Measurements from ENCODE around the gene KCNT2.

Gene KCNT2

DNA sequence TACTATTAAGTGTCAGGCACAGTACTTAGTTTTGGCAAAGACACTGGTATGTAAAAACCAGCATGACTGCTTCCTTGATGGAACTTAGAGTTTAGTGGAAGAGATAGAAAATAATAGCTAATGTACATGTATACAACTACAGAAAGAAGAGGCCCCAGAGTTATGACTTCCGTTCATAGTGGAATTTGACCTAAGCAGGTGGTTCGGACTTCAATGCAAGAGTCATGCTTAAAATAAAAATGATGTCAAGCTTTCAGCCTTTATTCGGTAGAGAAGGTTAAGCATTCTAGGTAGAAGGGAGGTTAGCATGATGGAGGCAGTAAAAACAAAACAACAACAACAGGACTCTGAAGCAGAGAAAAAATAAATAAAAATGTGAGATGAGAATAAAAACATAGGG is 165.9 kb downstream of the KCNT2 start:
- no peak for DNase-seq

DNA sequence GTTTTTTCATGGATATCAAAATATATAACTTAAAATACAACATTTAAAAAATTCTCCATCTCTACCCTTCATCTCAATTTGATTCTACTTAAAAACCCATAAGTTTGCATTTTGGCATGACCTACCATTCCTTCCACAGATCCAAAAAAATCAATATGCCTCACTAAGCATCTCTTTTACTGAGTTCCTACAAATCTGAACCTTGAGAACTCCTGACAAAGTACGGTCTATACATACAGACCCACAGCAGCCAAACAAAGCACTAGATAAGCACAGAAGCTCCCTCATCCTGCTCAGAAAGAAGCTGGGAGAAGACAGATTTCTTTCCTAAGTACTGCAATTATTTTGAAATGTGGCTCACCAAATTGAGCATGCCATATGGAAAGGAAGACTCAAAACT is 167.5 kb downstream of the KCNT2 start:
- no peak for DNase-seq

DNA sequence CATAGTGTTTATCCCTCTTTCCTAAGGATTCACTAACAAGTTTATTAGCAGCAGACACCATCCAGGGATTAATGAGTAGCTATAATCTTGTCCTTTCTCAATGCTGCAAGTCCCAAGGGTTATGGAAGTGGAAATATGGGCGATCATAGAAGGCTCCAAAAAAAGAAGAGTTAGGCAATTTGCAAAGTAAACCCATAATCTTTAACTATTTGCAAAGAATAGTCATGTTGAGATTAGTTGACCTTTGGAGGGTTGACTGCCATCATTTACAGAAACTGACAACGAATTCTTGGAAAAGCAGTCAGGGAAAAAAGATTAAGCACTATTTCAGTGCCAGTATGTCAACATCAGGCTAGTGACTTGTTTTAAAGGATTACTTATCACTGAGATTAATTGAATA is 169.9 kb downstream of the KCNT2 start:
- DNase-seq: no peak

DNA sequence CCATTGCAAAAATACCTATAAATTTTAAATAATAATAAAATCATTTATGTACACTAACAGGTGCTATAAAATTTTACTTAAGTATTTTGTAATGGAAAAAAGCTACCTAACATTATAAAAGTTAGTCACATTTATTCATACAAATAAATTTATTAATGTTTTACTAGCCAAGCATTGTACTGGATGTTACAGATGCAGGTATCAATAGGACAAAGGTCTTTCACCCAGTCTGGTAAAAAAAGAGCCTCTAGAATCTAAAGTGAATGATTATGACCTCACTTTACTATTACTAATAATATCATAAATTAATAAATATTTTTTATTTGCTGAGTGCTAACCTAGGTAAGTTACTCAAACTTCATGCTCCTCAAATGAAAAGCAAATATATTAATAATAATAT is 170.6 kb downstream of the KCNT2 start:
- DNase-seq: no peak

DNA sequence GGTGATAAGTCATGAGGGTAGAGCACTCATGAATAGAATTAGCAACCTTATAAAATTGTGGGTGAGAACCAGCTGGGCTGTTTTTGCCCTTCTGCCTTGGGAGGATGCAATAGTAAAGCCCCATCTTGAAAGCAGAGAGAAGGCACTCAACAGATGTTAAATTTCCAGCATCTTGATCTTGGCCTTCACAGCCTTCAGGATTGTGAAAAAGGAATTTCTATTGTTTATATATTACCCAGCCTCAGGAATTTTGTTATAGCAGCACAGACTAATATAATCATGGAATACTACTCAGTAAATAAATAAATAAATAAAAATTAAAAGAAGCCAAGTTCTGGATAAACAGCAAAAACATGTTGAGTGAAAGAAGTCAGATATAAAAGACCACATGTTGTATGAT is 175.2 kb downstream of the KCNT2 start:
- no peak for DNase-seq

DNA sequence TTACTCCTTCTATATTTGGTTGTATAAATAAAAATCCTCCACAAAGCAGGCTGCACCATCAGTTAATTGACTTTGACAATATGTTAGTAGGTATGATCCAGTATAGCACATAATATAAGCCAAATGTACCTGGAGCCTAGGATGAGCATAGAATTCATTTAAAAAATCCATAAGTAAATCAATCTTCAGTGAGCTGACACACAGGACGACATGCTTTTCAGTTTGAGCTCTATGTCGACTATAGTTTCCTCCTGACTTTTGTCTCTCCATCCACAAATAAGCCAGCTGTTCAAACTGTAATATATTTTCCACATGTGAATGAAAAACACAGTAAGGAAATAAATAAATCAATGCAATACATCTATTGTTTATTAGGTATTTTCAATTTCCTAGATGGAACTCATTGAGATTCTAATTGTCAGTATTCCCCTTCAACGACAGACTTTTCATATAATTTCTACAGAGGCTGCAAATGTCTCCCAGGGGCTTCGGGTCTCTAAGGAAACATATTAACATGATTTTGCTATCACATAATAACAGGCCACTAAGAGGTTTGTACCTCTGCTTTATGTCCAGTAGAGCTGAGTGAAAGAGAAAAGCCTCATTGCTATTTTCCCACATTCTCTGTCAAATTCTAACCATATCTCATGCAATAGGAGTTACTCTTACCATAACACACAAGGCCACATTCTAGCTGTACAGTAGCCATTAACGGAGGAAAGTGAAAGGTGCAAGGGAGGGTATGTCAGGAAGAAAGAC is 180.1 kb downstream of the KCNT2 start:
- no peak for DNase-seq

DNA sequence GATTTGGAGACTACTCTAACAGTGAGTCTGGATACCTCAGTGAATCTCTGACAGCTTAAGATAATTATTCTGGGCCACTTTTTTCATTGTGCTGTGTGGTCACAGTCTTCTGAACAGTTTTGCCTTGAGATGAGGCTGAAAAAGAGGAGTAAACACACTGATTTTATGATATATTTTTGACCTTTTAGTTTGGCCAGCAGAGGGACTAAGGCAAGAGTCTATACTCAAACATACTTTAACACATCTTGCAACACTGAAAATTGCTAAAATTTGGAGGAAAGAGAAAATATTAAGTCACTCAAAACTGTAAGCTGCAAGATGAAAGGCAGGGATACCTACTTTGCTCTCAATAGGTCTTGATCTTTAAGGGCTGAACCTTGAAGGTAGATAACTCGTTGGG is 182.7 kb downstream of the KCNT2 start:
- no peak for DNase-seq

DNA sequence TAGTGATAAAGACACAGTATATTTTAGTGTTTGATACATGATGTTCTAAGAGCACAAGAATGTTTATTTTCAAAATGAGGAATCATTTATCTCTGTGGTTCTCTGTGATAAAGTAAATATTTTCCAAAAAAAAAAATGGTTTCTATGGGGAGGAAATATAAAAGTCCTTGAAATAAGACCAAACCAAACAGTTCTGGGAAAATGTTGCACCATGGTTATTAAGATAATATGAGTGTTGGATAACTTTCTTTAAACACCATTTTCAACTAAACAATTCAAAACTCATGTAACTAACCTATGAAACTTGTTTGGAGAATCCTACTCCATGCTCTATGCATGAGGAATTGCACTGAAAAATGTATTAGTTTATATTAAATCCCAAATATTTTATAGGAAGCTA is 184.6 kb downstream of the KCNT2 start:
- no peak for DNase-seq

DNA sequence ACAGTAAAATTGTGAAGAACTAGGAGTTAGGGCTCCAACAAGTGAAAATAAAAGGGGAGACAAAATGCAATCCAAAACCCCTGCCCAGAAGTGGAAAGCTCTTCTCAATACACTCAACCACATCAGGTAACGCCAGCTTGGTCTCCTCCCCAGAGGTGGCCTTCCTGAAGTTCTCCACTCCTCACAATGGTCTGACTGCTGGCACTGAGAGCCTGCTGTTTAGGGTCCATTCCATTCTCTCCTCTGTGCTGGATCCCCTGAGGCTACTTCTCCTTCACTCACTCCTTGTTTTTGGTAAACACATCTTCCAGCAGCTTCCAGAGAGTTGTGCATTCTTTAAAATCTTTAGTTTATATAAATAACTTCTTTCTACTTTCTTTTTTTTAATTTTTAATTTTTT is 189.5 kb downstream of the KCNT2 start:
- no peak for DNase-seq

DNA sequence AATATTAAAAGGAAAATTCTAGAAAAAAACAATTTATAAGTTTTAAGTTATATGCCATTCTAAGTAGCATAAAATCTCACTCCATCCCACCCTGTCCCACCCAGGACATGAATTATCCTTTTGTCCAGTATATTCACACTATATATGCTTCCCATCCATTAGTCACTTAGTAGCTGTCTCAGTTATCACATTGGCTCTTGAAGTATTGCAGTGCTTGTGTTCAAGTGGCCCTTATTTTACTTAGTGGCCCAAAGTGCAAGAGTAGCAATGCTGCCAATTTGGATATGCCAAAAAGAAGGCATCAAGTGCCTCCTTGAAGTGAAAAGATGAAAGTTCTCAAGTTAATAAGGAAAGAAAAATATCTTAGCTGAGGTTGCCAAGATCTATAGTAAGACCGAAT is 192.3 kb downstream of the KCNT2 start:
- no peak for DNase-seq

DNA sequence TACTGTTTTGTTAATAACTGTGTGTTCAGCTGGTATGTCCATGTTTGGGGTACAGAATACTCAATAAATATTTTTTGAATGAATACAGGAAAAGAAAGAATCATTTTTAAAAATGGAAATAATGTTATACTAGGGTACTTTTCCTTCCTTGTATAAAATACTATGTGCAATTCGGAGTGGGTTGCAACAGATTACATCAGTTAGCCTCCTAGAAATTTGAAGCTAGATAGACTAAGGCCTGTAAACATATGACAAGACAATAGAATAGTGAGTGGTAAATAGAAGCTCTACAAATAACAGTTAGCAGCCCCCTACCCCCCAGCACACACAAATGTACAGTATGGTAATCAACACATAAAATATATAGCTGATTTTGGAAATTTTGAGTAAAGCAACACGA is 195.9 kb downstream of the KCNT2 start:
- no peak for DNase-seq

DNA sequence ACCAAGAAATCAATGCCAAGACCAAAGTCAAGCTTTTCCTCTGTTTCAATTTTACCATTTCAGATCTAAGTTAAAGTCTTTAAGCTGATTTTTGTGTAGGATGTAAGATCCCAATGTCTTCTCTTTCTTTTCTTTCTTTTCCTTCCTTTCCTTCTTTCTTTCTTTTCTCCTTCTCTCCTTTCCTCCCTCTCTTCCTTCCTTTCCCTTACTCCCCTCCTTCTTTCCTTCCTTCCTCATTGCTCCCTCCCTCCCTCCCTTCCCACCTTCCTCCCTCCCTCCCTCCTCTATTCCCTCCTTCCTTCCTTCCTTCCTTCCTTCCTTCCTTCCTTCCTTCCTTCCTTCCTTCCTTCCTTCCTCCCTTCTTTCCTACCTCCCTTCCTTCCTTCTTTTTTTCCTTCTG is 197.5 kb downstream of the KCNT2 start:
- DNase-seq: no peak

DNA sequence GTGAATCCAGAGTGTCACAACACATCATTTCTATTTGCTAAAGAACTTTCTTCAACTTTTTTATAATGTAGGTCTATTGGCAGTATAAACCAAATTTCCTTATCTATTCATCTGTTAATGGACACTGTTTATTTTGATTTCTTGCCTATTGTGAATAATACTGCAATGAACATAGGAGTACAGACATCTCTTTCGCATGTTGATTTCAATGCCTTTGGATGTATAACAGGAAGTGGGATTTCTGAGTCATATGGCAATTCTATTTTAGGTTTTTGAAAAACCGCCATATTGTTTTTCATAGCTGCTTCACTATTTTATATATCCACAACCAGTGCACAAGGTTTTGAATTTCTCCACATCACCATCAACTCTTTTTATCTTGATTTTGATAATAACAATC is 198.7 kb downstream of the KCNT2 start:
- no peak for DNase-seq

DNA sequence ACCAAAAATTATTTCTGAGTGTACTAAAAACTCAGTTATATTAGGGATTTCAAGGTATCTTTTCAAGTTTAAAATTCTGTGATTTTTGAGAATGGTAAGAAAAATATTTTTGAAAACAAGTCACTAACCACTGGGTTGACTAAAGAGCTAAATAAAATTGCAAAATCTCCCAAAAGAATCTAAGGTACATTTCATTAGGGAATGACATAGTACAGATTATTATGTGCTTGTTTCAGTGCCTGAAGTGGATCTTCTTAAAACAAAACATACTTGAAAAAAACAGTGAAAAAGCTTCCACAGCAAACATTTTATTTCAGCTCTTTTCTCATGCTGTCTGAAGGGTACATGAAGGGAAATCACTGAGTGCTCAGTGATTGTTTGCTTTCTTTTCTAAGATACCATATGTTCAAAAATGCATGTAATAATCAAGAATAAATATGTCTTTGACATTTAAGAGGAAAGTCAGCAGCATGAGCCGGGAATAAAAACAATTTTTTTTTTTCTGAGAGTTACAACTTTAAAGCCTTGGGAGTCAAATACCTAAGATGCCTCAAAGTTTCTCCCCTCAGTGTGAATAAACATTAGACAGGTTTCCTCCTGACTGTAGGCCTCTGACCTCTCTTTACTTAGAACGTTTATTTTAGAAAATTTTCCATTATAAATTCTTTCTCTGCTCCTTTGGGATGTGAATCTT is 200.7 kb downstream of the KCNT2 start:
- DNase-seq: no peak

DNA sequence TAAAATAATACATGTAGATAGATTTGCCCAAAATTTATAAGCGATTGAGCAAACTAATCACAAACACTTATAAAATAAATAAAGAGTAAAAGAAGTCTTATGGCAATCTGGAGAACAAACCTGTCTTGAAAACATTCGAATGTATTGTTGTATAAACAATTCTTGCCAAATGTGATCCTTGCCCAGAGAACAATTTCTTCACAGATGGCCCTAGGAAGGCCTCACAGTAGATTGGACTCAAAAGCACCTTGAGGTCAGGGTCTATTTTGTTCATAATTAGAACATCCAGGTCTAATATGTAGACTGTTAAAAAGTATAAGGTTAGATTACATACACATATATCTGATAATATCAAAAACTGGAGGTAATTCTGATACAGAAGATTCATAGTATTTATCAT is 202.4 kb downstream of the KCNT2 start:
- no peak for DNase-seq

DNA sequence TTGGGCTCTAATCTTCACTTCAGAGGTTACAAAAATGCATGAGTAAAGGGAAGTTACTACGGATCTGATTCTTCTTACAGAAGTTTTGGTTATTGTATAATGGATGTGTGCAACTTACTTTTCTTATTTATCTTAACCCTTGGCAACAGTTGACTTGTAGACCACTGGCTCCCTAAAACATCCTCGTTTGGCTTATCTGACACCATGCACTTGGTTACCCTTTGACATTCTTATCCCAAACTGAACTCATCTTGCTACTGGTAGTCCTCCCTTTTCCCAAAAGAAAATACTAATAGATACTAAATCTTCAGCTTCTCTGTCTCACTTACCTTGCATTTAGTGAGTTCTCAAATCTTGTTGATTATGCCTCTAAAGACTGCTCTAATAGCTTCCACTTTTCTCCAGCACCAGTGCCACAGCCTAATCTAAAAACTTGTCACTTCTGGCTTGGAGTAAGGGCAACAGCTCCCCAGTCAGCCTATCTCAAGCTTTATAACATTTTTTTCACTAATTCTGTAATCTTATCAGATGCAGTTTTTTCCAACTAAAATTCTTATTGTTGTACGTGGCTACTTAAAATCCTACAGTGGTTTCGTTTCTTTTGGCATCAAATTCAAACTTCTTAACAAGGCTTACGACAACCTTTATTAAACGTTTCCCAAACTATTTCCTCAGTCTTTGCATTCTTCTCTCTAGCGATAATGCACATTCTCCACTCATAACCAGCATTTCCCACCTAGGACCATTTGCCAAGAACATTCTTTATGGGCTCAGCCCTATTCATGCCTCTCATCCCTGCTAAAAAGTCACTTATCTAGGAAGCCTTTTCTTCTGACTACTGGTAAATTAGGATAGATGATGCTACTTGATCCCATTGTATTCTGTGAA is 204.2 kb downstream of the KCNT2 start:
- DNase-seq: no peak

DNA sequence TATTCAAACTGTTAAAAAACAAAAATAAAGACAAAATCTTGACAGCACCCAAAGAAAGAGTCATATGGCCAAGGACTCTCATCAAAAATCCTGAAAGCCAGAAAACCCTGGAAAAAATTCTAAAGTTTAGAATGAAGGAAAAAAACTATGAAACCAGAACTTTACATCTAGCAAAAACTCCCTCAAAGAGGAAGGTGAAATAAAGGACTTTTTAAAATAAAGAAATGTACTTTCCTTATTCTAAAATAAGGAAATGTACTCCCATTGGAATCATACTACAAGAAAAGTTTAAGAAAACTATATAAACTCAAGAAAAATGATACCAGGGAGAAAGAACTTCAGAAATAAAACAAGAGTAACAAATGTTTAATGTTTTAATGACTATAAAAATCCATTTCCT is 206.3 kb downstream of the KCNT2 start:
- DNase-seq: no peak

DNA sequence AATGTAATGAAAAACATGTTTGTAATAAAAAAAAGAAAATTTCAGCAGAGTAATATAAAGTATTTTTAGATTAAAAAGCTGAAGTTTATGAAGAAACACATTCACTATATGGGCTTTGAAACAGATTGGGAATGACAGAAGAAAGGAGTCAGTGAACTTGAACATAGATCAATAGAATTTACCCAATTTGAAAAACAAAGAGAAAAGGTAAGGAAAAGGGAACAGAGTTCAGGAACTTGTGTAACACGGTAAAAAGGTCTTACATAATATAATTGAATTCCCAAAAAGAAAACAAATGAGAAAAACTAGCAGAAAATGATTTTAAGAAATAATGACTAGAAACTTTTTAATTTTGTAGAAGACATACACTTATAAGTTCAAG is 206.8 kb downstream of the KCNT2 start:
- DNase-seq: no peak

DNA sequence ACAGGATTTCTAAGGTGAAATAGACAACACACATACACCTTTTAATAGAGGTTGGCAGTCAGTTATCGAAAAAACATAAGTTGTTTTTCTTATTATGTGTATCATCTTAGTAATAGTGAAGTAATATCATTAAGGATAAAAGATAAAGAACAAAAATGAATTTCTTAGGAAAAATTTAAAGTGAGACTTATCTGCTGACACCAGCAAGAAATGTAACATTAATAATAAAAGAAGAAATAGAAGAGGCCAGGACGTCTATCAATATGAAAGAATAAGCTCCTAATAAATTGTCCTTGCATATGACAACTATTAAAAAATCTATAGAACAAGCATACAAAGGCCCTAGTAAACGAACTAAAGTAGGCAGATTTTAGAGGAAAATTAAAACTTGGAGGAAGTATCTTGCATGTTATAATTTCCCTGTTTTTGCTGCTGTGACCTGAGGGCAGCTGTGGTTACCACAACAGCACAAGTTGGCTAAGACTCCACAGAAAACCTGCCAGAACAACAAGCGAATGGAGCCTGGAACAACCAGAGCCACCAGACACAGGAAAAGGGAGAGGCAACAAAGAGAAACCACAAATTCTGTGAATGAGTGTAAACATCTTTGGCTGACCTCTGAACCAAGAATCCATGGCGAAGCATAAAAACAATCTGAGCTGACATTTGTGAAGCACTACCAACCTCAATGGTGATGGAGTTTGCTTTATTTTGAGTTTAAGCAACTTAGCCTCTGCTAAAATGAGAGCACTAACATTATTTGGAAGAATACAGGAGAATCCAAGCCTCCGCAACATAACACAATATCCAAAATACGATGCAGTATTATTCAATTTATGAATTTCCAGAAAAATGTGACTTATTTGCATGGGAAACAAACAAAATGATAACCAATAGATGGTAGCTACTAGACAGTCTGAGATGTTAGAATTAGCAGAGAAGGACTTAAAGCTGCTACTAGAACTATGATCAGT is 207.5 kb downstream of the KCNT2 start:
- DNase-seq: no peak

DNA sequence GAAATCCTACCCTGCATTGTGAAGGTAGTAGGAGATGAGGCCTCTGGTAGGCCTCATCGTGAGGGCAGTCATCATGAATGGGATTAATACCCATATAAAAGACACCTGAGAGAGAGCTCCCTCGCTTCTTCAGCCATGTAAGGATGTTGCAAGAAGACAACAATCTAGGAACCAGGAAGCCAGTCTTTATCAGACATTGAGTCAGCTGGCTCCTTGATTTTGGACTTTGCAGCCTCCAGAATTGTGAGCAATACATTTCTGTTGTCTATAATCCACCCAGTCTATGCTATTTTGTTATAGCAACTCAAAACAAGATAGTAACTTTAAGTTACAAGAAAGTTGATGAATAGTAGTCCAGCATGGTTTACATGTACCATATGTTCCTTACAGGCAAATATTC is 208.5 kb downstream of the KCNT2 start:
- no peak for DNase-seq

DNA sequence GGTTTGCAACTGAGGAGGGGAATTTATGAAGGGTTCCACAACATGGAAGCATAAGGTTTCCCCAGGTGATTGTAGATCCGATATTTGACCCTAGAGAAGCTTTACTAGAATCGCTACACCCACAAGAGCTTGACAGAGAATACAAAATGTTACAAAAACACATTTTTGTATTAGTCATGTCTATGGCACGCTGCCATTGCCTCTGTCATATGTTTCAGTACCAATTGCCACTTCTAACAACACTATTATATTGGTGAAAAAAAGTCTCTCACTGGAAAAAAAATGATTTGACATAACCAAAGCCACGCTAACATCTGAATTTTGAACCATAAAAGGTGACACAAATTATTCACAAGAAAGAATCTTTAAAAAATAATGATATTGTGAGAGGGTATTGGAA is 214.5 kb downstream of the KCNT2 start:
- no peak for DNase-seq

DNA sequence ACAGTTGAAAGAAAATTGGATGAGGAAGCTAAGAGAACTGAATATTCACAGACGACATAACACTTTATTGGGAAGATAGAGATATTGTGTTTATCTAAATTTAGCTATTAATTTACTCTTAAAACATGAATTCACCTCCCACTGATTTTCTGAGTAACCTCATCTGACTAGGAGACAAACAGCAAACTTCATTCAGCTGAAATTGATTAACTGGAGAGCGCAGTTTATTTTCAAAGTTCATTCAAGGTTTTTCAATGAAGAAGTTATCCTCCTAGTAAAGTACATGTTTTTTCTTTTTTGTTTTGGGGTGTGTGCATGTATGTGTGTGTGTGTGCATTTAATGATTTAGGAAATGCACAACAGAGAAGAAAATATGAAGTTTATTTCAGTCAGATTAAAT is 215.0 kb downstream of the KCNT2 start:
- no peak for DNase-seq

DNA sequence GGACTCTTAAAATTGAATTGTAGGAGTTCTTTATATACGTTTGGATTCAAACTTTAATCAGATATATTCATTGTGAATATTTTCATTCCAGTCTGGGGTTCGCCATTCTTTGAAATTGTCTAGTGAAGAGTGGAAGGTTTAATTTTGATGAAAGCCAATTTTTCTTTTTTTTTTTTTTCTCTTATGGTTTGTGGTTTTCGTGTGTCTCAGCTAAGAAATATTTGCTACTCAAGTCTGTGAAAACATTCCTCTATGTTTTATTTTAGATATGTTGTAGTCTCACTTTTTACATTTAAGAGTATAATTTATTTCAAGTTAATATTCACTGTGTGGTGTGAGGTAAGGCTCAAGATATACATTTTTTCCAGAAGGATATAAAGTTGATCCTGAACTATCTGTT is 220.5 kb downstream of the KCNT2 start:
- no peak for DNase-seq

All from activated gamma-delta T cell treated with Interleukin-2 at 50 U/mL for 16 hours (primary cell).